H9 (cell line): ENCODE data around the gene CCSER2. TPM values are rescaled to one million over a fixed set of nuclear protein-coding genes. Genes with fewer than 3 reads are reported as not detected.
A peak's percentile ranks its signal among the peaks of the same experiment; 100 is the strongest.

Experiments
- DNase-seq: peaks from one replicate; pipeline ENCODE4 v3.0.0-alpha.2; 2017
- H2AFZ ChIP-seq: one replicate; pipeline ENCODE4 v1.6.1; 2013; ENCODE audit warnings: mild to moderate bottlenecking, low read length, control low read depth, moderate library complexity
- H2AK5ac ChIP-seq: 2 replicates; pipeline ENCODE4 v1.6.1; 2013; ENCODE audit warnings: low read length, control low read depth, mixed read lengths; ENCODE audit not compliant: insufficient read length
- H2BK120ac ChIP-seq: one replicate; pipeline ENCODE4 v1.6.1; 2013; ENCODE audit warnings: low read depth, mild to moderate bottlenecking, low read length, control low read depth, inconsistent platforms; ENCODE audit not compliant: poor library complexity, severe bottlenecking
- H2BK12ac ChIP-seq: 2 replicates; pipeline ENCODE4 v1.6.1; 2013; ENCODE audit warnings: low read length, control low read depth, mixed read lengths, low read depth; ENCODE audit not compliant: insufficient read length
- H2BK15ac ChIP-seq: 2 replicates; pipeline ENCODE4 v1.6.1; 2013; ENCODE audit warnings: low read depth, low read length, control low read depth
- H2BK20ac ChIP-seq: one replicate; pipeline ENCODE4 v1.6.1; 2013; ENCODE audit warnings: low read depth, mild to moderate bottlenecking, low read length, control low read depth, inconsistent platforms; ENCODE audit not compliant: poor library complexity, severe bottlenecking
- H2BK5ac ChIP-seq: 2 replicates; pipeline ENCODE4 v1.6.1; 2013; ENCODE audit warnings: low read length, control low read depth, mixed read lengths; ENCODE audit not compliant: insufficient read length
- H3K14ac ChIP-seq: 2 replicates; pipeline ENCODE4 v1.6.1; 2013; ENCODE audit warnings: low read length, control low read depth; ENCODE audit not compliant: insufficient read depth
- H3K18ac ChIP-seq: 2 replicates; pipeline ENCODE4 v1.6.1; 2013; ENCODE audit warnings: low read depth, mild to moderate bottlenecking, mixed read lengths, low read length, control low read depth; ENCODE audit not compliant: insufficient read length
- H3K23ac ChIP-seq: 2 replicates; pipeline ENCODE4 v1.6.1; 2013; ENCODE audit warnings: low read length, control low read depth, mixed read lengths, low read depth; ENCODE audit not compliant: insufficient read length
- H3K23me2 ChIP-seq: 2 replicates; pipeline ENCODE4 v1.6.1; 2013; ENCODE audit warnings: low read depth, mild to moderate bottlenecking, mixed read lengths, low read length, control low read depth; ENCODE audit not compliant: insufficient read length, poor library complexity, severe bottlenecking
- H3K27ac ChIP-seq: 2 replicates; pipeline ENCODE4 v1.5.1; 2013; ENCODE audit warnings: low read length, control low read depth, mixed read lengths, low read depth; ENCODE audit not compliant: insufficient read length
- H3K27me3 ChIP-seq: 2 replicates; pipeline ENCODE4 v1.6.1; 2013; ENCODE audit warnings: low read length, control low read depth, inconsistent platforms; ENCODE audit not compliant: insufficient read depth
- H3K4ac ChIP-seq: 2 replicates; pipeline ENCODE4 v1.6.1; 2013; ENCODE audit warnings: low read depth, mild to moderate bottlenecking, control low read depth, inconsistent platforms, low read length, moderate library complexity
- H3K4me1 ChIP-seq: 2 replicates; pipeline ENCODE4 v1.6.1; 2013; ENCODE audit warnings: low read length, control low read depth, inconsistent platforms; ENCODE audit not compliant: insufficient read depth
- H3K4me2 ChIP-seq: 2 replicates; pipeline ENCODE4 v1.6.1; 2013; ENCODE audit warnings: low read length, control low read depth, mixed read lengths; ENCODE audit not compliant: insufficient read length, insufficient read depth
- H3K56ac ChIP-seq: 2 replicates; pipeline ENCODE4 v1.6.1; 2013; ENCODE audit warnings: low read depth, mild to moderate bottlenecking, mixed read lengths, low read length, control low read depth; ENCODE audit not compliant: insufficient read length
- H3K79me1 ChIP-seq: 2 replicates; pipeline ENCODE4 v1.6.1; 2013; ENCODE audit warnings: low read depth, mild to moderate bottlenecking, moderate library complexity, low read length, control low read depth, inconsistent platforms; ENCODE audit not compliant: insufficient read depth, poor library complexity, severe bottlenecking
- H3K79me2 ChIP-seq: 2 replicates; pipeline ENCODE4 v1.6.1; 2013; ENCODE audit warnings: low read length, control low read depth, inconsistent platforms; ENCODE audit not compliant: insufficient read depth
- H3K9ac ChIP-seq: 2 replicates; pipeline ENCODE4 v1.6.1; 2013; ENCODE audit warnings: low read length, control low read depth, mixed read lengths; ENCODE audit not compliant: insufficient read length; ENCODE audit errors: extremely low read depth
- H3K9me3 ChIP-seq: one replicate; pipeline ENCODE4 v1.6.1; 2013; ENCODE audit warnings: low read depth, low read length, inconsistent platforms; ENCODE audit not compliant: control insufficient read depth
- H3T11ph ChIP-seq: one replicate; pipeline ENCODE4 v1.6.1; 2013; ENCODE audit warnings: mild to moderate bottlenecking, low read length, control low read depth, inconsistent platforms
- H4K20me1 ChIP-seq: one replicate; pipeline ENCODE4 v1.6.1; 2013; ENCODE audit not compliant: control insufficient read depth, insufficient read length, insufficient read depth
- H4K5ac ChIP-seq: 2 replicates; pipeline ENCODE4 v1.6.1; 2013; ENCODE audit warnings: low read depth, mild to moderate bottlenecking, mixed read lengths, low read length, control low read depth; ENCODE audit not compliant: insufficient read length
- H4K8ac ChIP-seq: replicated peaks from 2 replicates; pipeline ENCODE4 v1.6.1; 2013; ENCODE audit warnings: low read length, control low read depth, mixed read lengths, low read depth; ENCODE audit not compliant: insufficient read length
- H4K91ac ChIP-seq: 2 replicates; pipeline ENCODE4 v1.6.1; 2013; ENCODE audit warnings: low read depth, mild to moderate bottlenecking, moderate library complexity, mixed read lengths, low read length, control low read depth; ENCODE audit not compliant: insufficient read length
- H3K27ac Mint-ChIP-seq, 3 experiments: 2 replicates in 2 of 3; 3 replicates in 1 of 3; pipeline ENCODE4 v1.8.0; 2020 to 2021; ENCODE audit warnings: mixed read lengths in 3 of 3, mild to moderate bottlenecking in 1 of 3, moderate library complexity in 1 of 3
- H3K27me3 Mint-ChIP-seq: 2 replicates; pipeline ENCODE4 v1.8.0; 2021; ENCODE audit warnings: low read depth, mild to moderate bottlenecking, moderate library complexity, mixed read lengths
- H3K36me3 Mint-ChIP-seq, 3 experiments: 2 replicates in 2 of 3; 3 replicates in 1 of 3; pipeline ENCODE4 v1.8.0; 2020 to 2021; ENCODE audit warnings: low read depth in 3 of 3, mixed read lengths in 3 of 3; ENCODE audit not compliant: insufficient read depth in 1 of 3
- H3K4me1 Mint-ChIP-seq, 2 experiments: 2 replicates each; pipeline ENCODE4 v1.8.0; 2020; ENCODE audit warnings: mixed read lengths in 2 of 2
- H3K4me3 Mint-ChIP-seq, 2 experiments: 2 replicates in 1 of 2; 3 replicates in 1 of 2; pipeline ENCODE4 v1.8.0; 2020 to 2021; ENCODE audit warnings: mild to moderate bottlenecking in 2 of 2, mixed read lengths in 2 of 2, moderate library complexity in 1 of 2
- H3K9me3 Mint-ChIP-seq, 2 experiments: 2 replicates in 1 of 2; 3 replicates in 1 of 2; pipeline ENCODE4 v1.8.0; 2020; ENCODE audit warnings: mild to moderate bottlenecking in 2 of 2, mixed read lengths in 2 of 2, moderate library complexity in 1 of 2
- CTCF ChIP-seq: fragments of 200-600 bp; sonication (generic); conservative IDR thresholded peaks from 3 replicates; pipeline ENCODE4 v1.8.0; 2021; ENCODE audit warnings: antibody characterized with exemption, mild to moderate bottlenecking
- WGBS: extraction: QIAGEN DNeasy Blood & Tissue Kit; methylation state at CpG from one replicate; pipeline ENCODE4 v1.1.7; 2013; ENCODE audit warnings: missing lambda C conversion rate, low lambda C conversion rate, mixed read lengths; ENCODE audit not compliant: insufficient read length; ENCODE audit errors: extremely low coverage; 5-methylcytosine and 5-hydroxymethylcytosine counted together
- total RNA-seq: library from RNA; stranded (reverse); gene quantifications from 2 replicates; pipeline ENCODE4 v1.2.1, GENCODE V29; 2021

CCSER2 gene
- total RNA-seq, 1 experiment from 2014 or later: 22.2 TPM

- no peak overlapping the region for H4K5ac ChIP-seq
- peaks cover 6% of the 10 kb centered on the region; the same call in 1 of the 2 replicates for H3K4me1 ChIP-seq
- no peak for DNase-seq
- H3K9me3 ChIP-seq: no peaks in the 10 kb centered on the region
- no peak overlapping the region for H2BK12ac ChIP-seq
- Mint-ChIP-seq H3K27me3 (no peaks in the 10 kb centered on the region), H3K27ac (peak overlapping the region in 1 of 3 experiments; percentile 70; a peak in 1 of 7 replicates), H3K36me3 (no peaks in the 10 kb centered on the region; a peak in 2 of 7 replicates), H3K4me3 (no peak overlapping the region), H3K9me3 (peaks cover 0 to 4% of the 10 kb centered on the region in 2 experiments; a peak in 4 of 5 replicates), H3K4me1 (peaks cover 10 to 18% of the 10 kb centered on the region in 2 experiments)
- no peaks in the 10 kb centered on the region for H4K20me1 ChIP-seq
- H2BK15ac ChIP-seq: no peak overlapping the region
- no peak overlapping the region for H3K27ac ChIP-seq
- no peak overlapping the region for H3K14ac ChIP-seq
- H3K27me3 ChIP-seq: no peaks in the 10 kb centered on the region
- no peak overlapping the region for H2BK5ac ChIP-seq
- WGBS: no CpG with 5 or more reads among the region's 4 CpGs
- TF ChIP-seq CTCF: no peak
- H2AFZ ChIP-seq: no peak overlapping the region
- H3K79me2 ChIP-seq: no peaks in the 10 kb centered on the region
- H3T11ph ChIP-seq: no peak overlapping the region
- H2BK20ac ChIP-seq: no peak overlapping the region
- no peak overlapping the region for H3K56ac ChIP-seq
- H3K79me1 ChIP-seq: no peaks in the 10 kb centered on the region
- H3K4ac ChIP-seq: no peak overlapping the region
- no peak overlapping the region for H2AK5ac ChIP-seq
- no peak overlapping the region for H3K9ac ChIP-seq
- no peak overlapping the region for H3K4me2 ChIP-seq
- no peak overlapping the region for H2BK120ac ChIP-seq
- H3K18ac ChIP-seq: no peak overlapping the region
- no peak overlapping the region for H4K8ac ChIP-seq
- H3K23ac ChIP-seq: no peak overlapping the region
- H4K91ac ChIP-seq: no peak overlapping the region
- no peaks in the 10 kb centered on the region for H3K23me2 ChIP-seq
These were observed 21.5 kb upstream of the CCSER2 start for GRCh38 chr10:84306751-84307384.
